HepG2 (cell line): ENCODE results near the gene LCMT2. TPM values are rescaled to one million over a fixed set of nuclear protein-coding genes. Genes with fewer than 3 reads are reported as not detected.

Experiments
- MLLT10 ChIP-seq: sonication (generic); formaldehyde crosslinking; IDR thresholded peaks from 2 replicates; pipeline ENCODE4 v1.4.0; 2020; ENCODE audit warnings: missing genetic modification reagents
- NR1H2 ChIP-seq: sonication (generic); formaldehyde crosslinking; IDR thresholded peaks from 2 replicates; pipeline ENCODE4 v1.8.1; 2022; ENCODE audit warnings: low read depth, missing genetic modification reagents, borderline replicate concordance
- NR3C1 ChIP-seq: sonication (generic); formaldehyde crosslinking; IDR thresholded peaks from 2 replicates; pipeline ENCODE4 v1.4.0; 2020; ENCODE audit warnings: missing genetic modification reagents
- PBX2 ChIP-seq: IDR thresholded peaks from 2 replicates; pipeline ENCODE4 v1.6.1; 2016; ENCODE audit warnings: control low read depth
- PCBP2 ChIP-seq: fragments of 200-400 bp; formaldehyde crosslinking; optimal IDR thresholded peaks from 2 replicates; pipeline ENCODE3; 2018; ENCODE audit warnings: low read length, low read depth; ENCODE audit not compliant: poor library complexity, severe bottlenecking
- POLR2AphosphoS5 ChIP-seq: IDR thresholded peaks from 2 replicates; pipeline ENCODE4 v1.6.1; 2012; ENCODE audit warnings: low read depth, low read length
- PRDM15 ChIP-seq: sonication (generic); formaldehyde crosslinking; IDR thresholded peaks from 2 replicates; pipeline ENCODE4 v1.4.0; 2020; ENCODE audit warnings: missing genetic modification reagents
- RCOR2 ChIP-seq: IDR thresholded peaks from 2 replicates; pipeline ENCODE4 v1.6.1; 2016; ENCODE audit warnings: missing biosample characterization, missing genetic modification reagents
- TFAP4 ChIP-seq: sonication (generic); IDR thresholded peaks from 2 replicates; pipeline ENCODE4 v1.6.1; 2016; ENCODE audit warnings: low read depth, borderline replicate concordance
- ZNF160 ChIP-seq: sonication (generic); formaldehyde crosslinking; IDR thresholded peaks from 2 replicates; pipeline ENCODE4 v1.8.0; 2022; ENCODE audit warnings: mild to moderate bottlenecking, inconsistent platforms, missing genetic modification reagents
- ZNF501 ChIP-seq: sonication (generic); formaldehyde crosslinking; IDR thresholded peaks from 2 replicates; pipeline ENCODE4 v1.5.1; 2020; ENCODE audit warnings: mild to moderate bottlenecking, moderate library complexity, missing genetic modification reagents
- ZNF543 ChIP-seq: sonication (generic); formaldehyde crosslinking; IDR thresholded peaks from 2 replicates; pipeline ENCODE4 v1.4.0; 2020; ENCODE audit warnings: mild to moderate bottlenecking, missing genetic modification reagents
- ZNF605 ChIP-seq: sonication (generic); formaldehyde crosslinking; IDR thresholded peaks from 2 replicates; pipeline ENCODE4 v1.8.0; 2022; ENCODE audit warnings: mild to moderate bottlenecking, missing genetic modification reagents
- ZNF703 ChIP-seq: sonication (generic); formaldehyde crosslinking; IDR thresholded peaks from 2 replicates; pipeline ENCODE4 v1.5.1; 2020; ENCODE audit warnings: missing genetic modification reagents, mild to moderate bottlenecking, moderate library complexity, borderline replicate concordance
- polyA plus RNA-seq, 8 experiments: library from polyadenylated mRNA; depleted of rRNA in 3 of 8; stranded (reverse) in 7 of 8; unstranded in 1 of 8; fragments of >200 nt; fragmentation: Illumina TruSeq in 4 of 8; extraction: Trizol in 4 of 8; gene quantifications; 2 replicates each; pipeline versions ENCODE4 v1.2.1 to v1.2.3, GENCODE V29; 2011 to 2016; ENCODE audit warnings: low read depth in 4 of 8, missing spikeins in 1 of 8, mixed read lengths in 1 of 8; ENCODE audit not compliant: insufficient read depth in 1 of 8
- total RNA-seq, 5 experiments: library from RNA; depleted of rRNA; stranded (reverse); fragments of >200 nt; fragmentation: Illumina TruSeq; extraction: Trizol; gene quantifications; 2 replicates each; pipeline ENCODE4 v1.2.3, GENCODE V29; 2016; ENCODE audit warnings: low read depth in 1 of 5
- TF ChIP-seq, protein P1 (sequence below): IDR thresholded peaks from 2 replicates; pipeline ENCODE4 v1.6.1; 2012; ENCODE audit warnings: low read depth, low read length, improper control_type of control experiment
- TF ChIP-seq, protein P2 (sequence below): sonication (generic); formaldehyde crosslinking; IDR thresholded peaks from 2 replicates; pipeline ENCODE4 v1.4.0; 2020; ENCODE audit warnings: missing genetic modification reagents, borderline replicate concordance
- TF ChIP-seq, protein P3 (sequence below): sonication (generic); formaldehyde crosslinking; IDR thresholded peaks from 2 replicates; pipeline ENCODE4 v1.5.0; 2020; ENCODE audit warnings: missing genetic modification reagents, mild to moderate bottlenecking, borderline replicate concordance

Gene LCMT2
- total and polyA plus RNA-seq, 2 of the 13 experiments (the other 11 are each of a cell fraction or from before 2014, with no cell fraction given): 6.9 to 9.1 TPM

DNA sequence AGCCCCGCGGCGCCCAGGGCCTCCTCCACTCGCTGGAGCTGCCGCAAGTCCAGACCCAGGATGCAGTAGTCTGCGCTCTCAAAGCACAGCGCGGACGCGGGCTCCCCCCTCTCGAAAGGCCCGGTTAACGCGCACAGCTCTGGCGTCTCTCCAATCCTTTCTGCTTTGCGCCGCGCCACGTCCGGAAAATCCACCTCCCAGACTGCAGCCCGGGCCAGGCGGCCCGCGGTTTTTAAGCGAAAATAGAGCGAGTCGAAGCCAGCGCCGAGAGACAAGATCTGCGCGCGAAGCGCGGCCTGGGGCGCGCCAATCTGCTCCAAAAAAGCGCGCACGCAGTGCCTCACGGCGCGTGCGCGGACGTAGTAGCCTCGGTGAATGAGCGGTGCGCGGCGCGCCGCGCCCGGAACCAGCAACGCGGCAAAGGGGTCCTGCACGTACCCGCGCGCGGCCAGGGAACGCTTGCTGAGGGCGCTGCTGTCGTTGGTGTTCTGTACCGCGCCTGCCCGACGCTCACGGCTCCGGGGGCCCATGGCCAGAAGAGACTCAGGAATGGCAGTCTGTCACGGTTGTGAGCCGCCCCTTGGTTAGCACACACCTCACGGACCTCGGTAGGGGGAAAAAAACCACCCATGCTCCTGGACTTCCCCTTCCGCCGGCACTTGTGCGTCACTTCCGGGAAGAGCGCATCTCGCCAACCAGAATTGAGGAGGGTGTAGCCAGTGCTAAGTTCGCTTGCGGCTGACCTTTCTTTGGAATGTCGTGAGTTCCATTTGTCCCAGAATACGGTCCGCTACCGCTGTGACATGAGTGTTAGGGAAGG lies at the start of gene LCMT2 (continued):
- TF ChIP-seq PRDM15: peak; percentile 52; the same call in 1 of the 2 replicates
- peak; percentile 7; the same call in 1 of the 2 replicates for TF ChIP-seq ZNF160 (CRISPR knock-in tag)
- TF ChIP-seq ZNF501 (CRISPR knock-in tag): peak; percentile 37; the same call in 1 of the 2 replicates
- no peak for TF ChIP-seq ZNF703 (CRISPR knock-in tag)
- TF ChIP-seq MLLT10 (CRISPR knock-in tag): no peak
- TF ChIP-seq PCBP2: no peak
- TF ChIP-seq ZNF605 (CRISPR knock-in tag): peak; percentile 92
- TF ChIP-seq NR1H2: peak; percentile 54; the same call in 1 of the 2 replicates
- TF ChIP-seq RCOR2: no peak
- TF ChIP-seq POLR2AphosphoS5: peak; percentile 98
- TF ChIP-seq TFAP4: no peak
- TF ChIP-seq, protein P1, sequence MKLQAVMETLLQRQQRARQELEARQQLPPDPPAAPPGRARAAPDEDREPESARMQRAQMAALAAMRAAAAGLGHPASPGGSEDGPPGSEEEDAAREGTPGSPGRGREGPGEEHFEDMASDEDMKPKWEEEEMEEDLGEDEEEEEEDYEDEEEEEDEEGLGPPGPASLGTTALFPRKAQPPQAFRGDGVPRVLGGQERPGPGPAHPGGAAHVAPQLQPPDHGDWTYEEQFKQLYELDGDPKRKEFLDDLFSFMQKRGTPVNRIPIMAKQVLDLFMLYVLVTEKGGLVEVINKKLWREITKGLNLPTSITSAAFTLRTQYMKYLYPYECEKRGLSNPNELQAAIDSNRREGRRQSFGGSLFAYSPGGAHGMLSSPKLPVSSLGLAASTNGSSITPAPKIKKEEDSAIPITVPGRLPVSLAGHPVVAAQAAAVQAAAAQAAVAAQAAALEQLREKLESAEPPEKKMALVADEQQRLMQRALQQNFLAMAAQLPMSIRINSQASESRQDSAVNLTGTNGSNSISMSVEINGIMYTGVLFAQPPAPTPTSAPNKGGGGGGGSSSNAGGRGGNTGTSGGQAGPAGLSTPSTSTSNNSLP: no peak
- TF ChIP-seq PBX2 (CRISPR knock-in tag): no peak
- TF ChIP-seq, protein P2, sequence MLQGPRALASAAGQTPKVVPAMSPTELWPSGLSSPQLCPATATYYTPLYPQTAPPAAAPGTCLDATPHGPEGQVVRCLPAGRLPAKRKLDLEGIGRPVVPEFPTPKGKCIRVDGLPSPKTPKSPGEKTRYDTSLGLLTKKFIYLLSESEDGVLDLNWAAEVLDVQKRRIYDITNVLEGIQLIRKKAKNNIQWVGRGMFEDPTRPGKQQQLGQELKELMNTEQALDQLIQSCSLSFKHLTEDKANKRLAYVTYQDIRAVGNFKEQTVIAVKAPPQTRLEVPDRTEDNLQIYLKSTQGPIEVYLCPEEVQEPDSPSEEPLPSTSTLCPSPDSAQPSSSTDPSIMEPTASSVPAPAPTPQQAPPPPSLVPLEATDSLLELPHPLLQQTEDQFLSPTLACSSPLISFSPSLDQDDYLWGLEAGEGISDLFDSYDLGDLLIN (CRISPR knock-in tag): peak; percentile 16; the same call in 1 of the 2 replicates
- TF ChIP-seq, protein P3, sequence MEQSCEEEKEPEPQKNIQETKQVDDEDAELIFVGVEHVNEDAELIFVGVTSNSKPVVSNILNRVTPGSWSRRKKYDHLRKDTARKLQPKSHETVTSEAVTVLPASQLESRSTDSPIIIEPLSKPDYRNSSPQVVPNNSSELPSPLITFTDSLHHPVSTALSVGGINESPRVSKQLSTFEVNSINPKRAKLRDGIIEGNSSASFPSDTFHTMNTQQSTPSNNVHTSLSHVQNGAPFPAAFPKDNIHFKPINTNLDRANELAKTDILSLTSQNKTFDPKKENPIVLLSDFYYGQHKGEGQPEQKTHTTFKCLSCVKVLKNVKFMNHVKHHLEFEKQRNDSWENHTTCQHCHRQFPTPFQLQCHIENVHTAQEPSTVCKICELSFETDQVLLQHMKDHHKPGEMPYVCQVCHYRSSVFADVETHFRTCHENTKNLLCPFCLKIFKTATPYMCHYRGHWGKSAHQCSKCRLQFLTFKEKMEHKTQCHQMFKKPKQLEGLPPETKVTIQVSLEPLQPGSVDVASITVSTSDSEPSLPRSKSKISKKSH (CRISPR knock-in tag): no peak; the same call in 1 of the 2 replicates
- no peak for TF ChIP-seq NR3C1 (CRISPR knock-in tag)
- TF ChIP-seq ZNF543 (CRISPR knock-in tag): peak; percentile 31; the same call in 1 of the 2 replicates
